Measurements from ENCODE around the gene PHACTR4. TPM values are rescaled to one million over a fixed set of nuclear protein-coding genes. Genes with fewer than 3 reads are reported as not detected.

The PHACTR4 gene
- total and polyA plus RNA-seq, 2 experiments from 2014 or later, result 21.5 to 22.1 TPM

DNA sequence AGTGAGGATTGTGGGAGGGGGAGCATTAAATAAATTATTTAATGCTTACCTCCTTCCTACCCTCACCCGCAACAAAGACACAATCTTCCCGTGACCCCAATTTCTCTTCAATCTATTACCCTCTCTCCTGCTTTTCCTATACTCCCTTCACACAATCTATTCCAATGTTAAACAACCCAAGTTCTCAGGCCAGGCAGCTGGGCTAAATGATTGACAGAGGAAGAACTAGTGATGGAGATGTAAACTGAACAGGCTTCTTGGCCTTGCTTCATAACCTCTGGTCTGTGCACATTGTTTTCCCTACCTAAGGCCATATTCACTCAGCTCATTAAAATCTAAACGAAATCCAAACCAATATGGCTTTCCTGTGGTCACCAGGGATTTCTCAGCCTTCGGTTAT is 132.4 kb downstream of the PHACTR4 start:
- H3K27ac ChIP-seq, result peak overlapping the region; percentile 90
- peaks cover 9% of the 10 kb centered on the region for H3K79me2 ChIP-seq
- 91% methylated on average over 4 of the region's 4 CpGs for WGBS (ENCODE audit: low lambda C conversion rate, missing lambda C conversion rate)
- H3K27me3 ChIP-seq, result no peaks in the 10 kb centered on the region
- no peaks in the 10 kb centered on the region for H3K9me3 ChIP-seq (ENCODE audit: low read depth)
- peaks cover 5% of the 10 kb centered on the region for H3K4me1 ChIP-seq (ENCODE audit: insufficient read depth)
- peaks cover 2% of the 10 kb centered on the region for H4K20me1 ChIP-seq (ENCODE audit: insufficient read depth, poor library complexity, severe bottlenecking)
- no peaks in the 10 kb centered on the region for H3K9me2 ChIP-seq (replicated peaks; ENCODE audit: insufficient read depth)
- TF ChIP-seq CTCF (IDR thresholded peaks at IDR 0.05; ENCODE audit: poor library complexity), result no peak
- TF ChIP-seq EZH2 (IDR thresholded peaks at IDR 0.05; ENCODE audit: borderline replicate concordance), result no peak
- no peak for TF ChIP-seq EZH2phosphoT487 (IDR thresholded peaks at IDR 0.05; ENCODE audit: low read depth, severe bottlenecking, unreplicated experiment)
- H3K4me3 ChIP-seq, result no peak overlapping the region
- H3K4me2 ChIP-seq, result no peak overlapping the region
- DNase-seq (ENCODE audit: low spot score), result no peak
- no peak overlapping the region for H2AFZ ChIP-seq
- H3K36me3 ChIP-seq (replicated peaks; ENCODE audit: insufficient read depth, low read depth), result no peaks in the 10 kb centered on the region

DNA sequence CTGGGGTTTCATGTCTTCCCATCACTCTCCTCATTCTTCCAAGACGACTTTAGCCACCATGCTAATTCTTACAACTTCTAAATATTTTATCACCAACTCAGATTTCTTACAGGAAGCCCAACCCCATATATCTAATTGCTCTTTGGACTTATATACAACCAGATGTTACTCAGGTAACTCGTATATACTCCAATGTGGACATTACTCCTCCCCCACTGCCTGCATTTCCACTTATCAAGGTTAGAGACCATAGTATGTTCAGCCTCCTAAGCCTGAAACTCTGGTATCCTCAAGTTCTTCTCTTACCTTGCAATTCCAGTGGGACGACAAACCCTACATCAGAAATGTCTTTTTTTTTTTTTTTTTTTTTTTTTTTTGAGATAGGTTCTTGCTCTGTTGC is 133.6 kb downstream of the PHACTR4 start:
- Histone ChIP-seq H3K27ac (peak overlapping the region; percentile 90), H3K9me2 (replicated peaks; ENCODE audit: insufficient read depth) (no peaks in the 10 kb centered on the region), H3K4me2 (no peak overlapping the region), H3K4me3 (no peak overlapping the region), H4K20me1 (ENCODE audit: insufficient read depth, poor library complexity, severe bottlenecking) (peaks cover 14% of the 10 kb centered on the region), H2AFZ (no peak overlapping the region), H3K27me3 (no peaks in the 10 kb centered on the region), H3K36me3 (replicated peaks; ENCODE audit: insufficient read depth, low read depth) (peaks cover 4% of the 10 kb centered on the region), H3K79me2 (peaks cover 21% of the 10 kb centered on the region), H3K4me1 (ENCODE audit: insufficient read depth) (peaks cover 5% of the 10 kb centered on the region), H3K9me3 (ENCODE audit: low read depth) (no peaks in the 10 kb centered on the region)
- peak; percentile 43 for DNase-seq (ENCODE audit: low spot score)
- TF ChIP-seq CTCF (IDR thresholded peaks at IDR 0.05; ENCODE audit: poor library complexity), result no peak
- TF ChIP-seq EZH2 (IDR thresholded peaks at IDR 0.05; ENCODE audit: borderline replicate concordance), result no peak
- no peak for TF ChIP-seq EZH2phosphoT487 (IDR thresholded peaks at IDR 0.05; ENCODE audit: low read depth, severe bottlenecking, unreplicated experiment)
- 63% methylated on average over 3 of the region's 3 CpGs for WGBS (ENCODE audit: low lambda C conversion rate, missing lambda C conversion rate)

GRCh38 chr1:28505406-28506187 is 136.1 kb downstream of the PHACTR4 start, which contains the start of gene RCC1:
RCC1 (plus strand) TSS chr1:28506043; CDS start chr1:28529867, 23,824 bp downstream.
- no peaks in the 10 kb centered on the region for H3K9me3 ChIP-seq (ENCODE audit: low read depth)
- H3K79me2 ChIP-seq, result peaks cover 45% of the 10 kb centered on the region
- WGBS (ENCODE audit: low lambda C conversion rate, missing lambda C conversion rate), result 5% methylated on average over 41 of the region's 41 CpGs
- H2AFZ ChIP-seq, result peak within 1 kb of the TSS; percentile 59
- H3K4me1 ChIP-seq (ENCODE audit: insufficient read depth), result peaks cover 22% of the 10 kb centered on the region
- DNase-seq (ENCODE audit: low spot score), result peak; percentile 99
- peaks cover 9% of the 10 kb centered on the region for H3K36me3 ChIP-seq (replicated peaks; ENCODE audit: insufficient read depth, low read depth)
- H3K27ac ChIP-seq, result peak within 1 kb of the TSS; percentile 87
- TF ChIP-seq EZH2phosphoT487 (IDR thresholded peaks at IDR 0.05; ENCODE audit: low read depth, severe bottlenecking, unreplicated experiment) (no peak), EZH2 (IDR thresholded peaks at IDR 0.05; ENCODE audit: borderline replicate concordance) (no peak)
- H3K27me3 ChIP-seq, result no peaks in the 10 kb centered on the region
- H4K20me1 ChIP-seq (ENCODE audit: insufficient read depth, poor library complexity, severe bottlenecking), result peaks cover 38% of the 10 kb centered on the region
- no peaks in the 10 kb centered on the region for H3K9me2 ChIP-seq (replicated peaks; ENCODE audit: insufficient read depth)
- peak within 1 kb of the TSS; percentile 95 for H3K4me3 ChIP-seq
- peak within 1 kb of the TSS; percentile 93 for H3K4me2 ChIP-seq

DNA sequence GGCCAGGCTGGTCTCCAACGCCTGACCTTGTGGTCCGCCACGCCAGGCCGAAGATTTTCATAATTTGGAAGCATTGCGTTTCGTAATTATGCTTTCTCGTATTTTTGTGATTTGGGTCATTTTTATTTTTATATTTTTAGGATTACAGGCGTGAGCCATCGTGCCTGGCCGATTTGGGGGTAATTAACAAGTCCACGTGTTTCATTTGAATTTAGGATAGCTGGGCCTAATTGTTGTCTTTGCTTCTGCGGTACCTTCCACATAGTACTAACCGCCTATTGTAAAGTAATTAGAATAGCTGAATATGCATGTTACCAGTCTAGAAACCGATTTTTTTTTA is 137.3 kb downstream of the PHACTR4 start:
- H3K27me3 ChIP-seq, result no peaks in the 10 kb centered on the region
- peak overlapping the region; percentile 95 for H3K4me3 ChIP-seq
- peaks cover 17% of the 10 kb centered on the region for H3K4me1 ChIP-seq (ENCODE audit: insufficient read depth)
- DNase-seq (ENCODE audit: low spot score), result no peak
- TF ChIP-seq EZH2phosphoT487 (IDR thresholded peaks at IDR 0.05; ENCODE audit: low read depth, severe bottlenecking, unreplicated experiment), result no peak
- TF ChIP-seq EZH2 (IDR thresholded peaks at IDR 0.05; ENCODE audit: borderline replicate concordance), result no peak
- H2AFZ ChIP-seq, result no peak overlapping the region
- H3K79me2 ChIP-seq, result peaks cover 51% of the 10 kb centered on the region
- no peaks in the 10 kb centered on the region for H3K9me2 ChIP-seq (replicated peaks; ENCODE audit: insufficient read depth)
- WGBS (ENCODE audit: low lambda C conversion rate, missing lambda C conversion rate), result 2% methylated on average over 14 of the region's 14 CpGs
- no peaks in the 10 kb centered on the region for H3K9me3 ChIP-seq (ENCODE audit: low read depth)
- peak overlapping the region; percentile 93 for H3K4me2 ChIP-seq
- peaks cover 9% of the 10 kb centered on the region for H3K36me3 ChIP-seq (replicated peaks; ENCODE audit: insufficient read depth, low read depth)
- H4K20me1 ChIP-seq (ENCODE audit: insufficient read depth, poor library complexity, severe bottlenecking), result peaks cover 49% of the 10 kb centered on the region
- peak overlapping the region; percentile 81 for H3K27ac ChIP-seq
